ENCODE measurements around the gene CBX4. TPM values are rescaled to one million over a fixed set of nuclear protein-coding genes. Genes with fewer than 3 reads are reported as not detected.

Gene CBX4
- total RNA-seq, 1 experiment from 2014 or later: 6.2 TPM

DNA sequence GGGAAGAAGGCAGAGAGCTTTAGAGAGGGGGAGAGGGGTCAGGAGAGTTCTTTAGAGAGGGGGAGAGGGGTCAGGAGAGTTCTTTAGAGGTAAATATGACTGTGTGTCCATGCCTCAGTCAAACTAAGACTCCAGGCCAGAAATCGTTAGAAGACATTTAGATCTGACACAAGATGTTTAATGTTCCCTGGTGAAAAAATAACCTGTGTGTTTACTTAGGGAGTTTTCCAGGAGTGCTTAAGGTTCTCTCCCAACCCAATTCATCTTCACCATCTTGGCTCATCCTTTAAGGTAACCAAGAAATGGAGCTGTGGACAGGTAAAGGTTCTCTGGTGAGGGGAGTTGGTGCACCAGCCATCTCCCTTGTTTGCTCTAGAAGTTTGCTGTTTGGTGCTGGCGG lies 9.8 kb downstream of the CBX4 start:
- no CpG with 5 or more reads among the region's 2 CpGs for WGBS (ENCODE audit: extremely low coverage, insufficient read length, low lambda C conversion rate)
- H3K4me1 Mint-ChIP-seq: peaks cover 18 to 25% of the 10 kb centered on the region in 2 experiments
- no peak overlapping the region for H3K4ac ChIP-seq (ENCODE audit: low read depth, low read length)
- peaks cover 2% of the 10 kb centered on the region; the same call in 1 of the 2 replicates for H3K4me1 ChIP-seq (ENCODE audit: insufficient read depth, low read length)
- peaks cover under 1% of the 10 kb centered on the region for H3K23me2 ChIP-seq (ENCODE audit: insufficient read length, low read depth, low read length, poor library complexity, severe bottlenecking)
- H2BK120ac ChIP-seq (ENCODE audit: low read depth, low read length, poor library complexity, severe bottlenecking): no peak overlapping the region
- H3K9me3 ChIP-seq (ENCODE audit: control insufficient read depth, low read depth, low read length): no peaks in the 10 kb centered on the region
- H2BK5ac ChIP-seq (ENCODE audit: insufficient read length, low read length): no peak overlapping the region
- H3K27me3 ChIP-seq (ENCODE audit: insufficient read depth, low read length): peaks cover 54% of the 10 kb centered on the region
- no peak overlapping the region for H2BK12ac ChIP-seq (ENCODE audit: insufficient read length, low read depth, low read length)
- TF ChIP-seq, protein P1, sequence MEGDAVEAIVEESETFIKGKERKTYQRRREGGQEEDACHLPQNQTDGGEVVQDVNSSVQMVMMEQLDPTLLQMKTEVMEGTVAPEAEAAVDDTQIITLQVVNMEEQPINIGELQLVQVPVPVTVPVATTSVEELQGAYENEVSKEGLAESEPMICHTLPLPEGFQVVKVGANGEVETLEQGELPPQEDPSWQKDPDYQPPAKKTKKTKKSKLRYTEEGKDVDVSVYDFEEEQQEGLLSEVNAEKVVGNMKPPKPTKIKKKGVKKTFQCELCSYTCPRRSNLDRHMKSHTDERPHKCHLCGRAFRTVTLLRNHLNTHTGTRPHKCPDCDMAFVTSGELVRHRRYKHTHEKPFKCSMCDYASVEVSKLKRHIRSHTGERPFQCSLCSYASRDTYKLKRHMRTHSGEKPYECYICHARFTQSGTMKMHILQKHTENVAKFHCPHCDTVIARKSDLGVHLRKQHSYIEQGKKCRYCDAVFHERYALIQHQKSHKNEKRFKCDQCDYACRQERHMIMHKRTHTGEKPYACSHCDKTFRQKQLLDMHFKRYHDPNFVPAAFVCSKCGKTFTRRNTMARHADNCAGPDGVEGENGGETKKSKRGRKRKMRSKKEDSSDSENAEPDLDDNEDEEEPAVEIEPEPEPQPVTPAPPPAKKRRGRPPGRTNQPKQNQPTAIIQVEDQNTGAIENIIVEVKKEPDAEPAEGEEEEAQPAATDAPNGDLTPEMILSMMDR (conservative IDR thresholded peaks at IDR 0.05): no peak
- no peak overlapping the region for H3K27ac ChIP-seq (ENCODE audit: insufficient read length, low read depth, low read length)
- H3K79me2 ChIP-seq (ENCODE audit: insufficient read depth, low read length): no peaks in the 10 kb centered on the region
- H4K20me1 ChIP-seq (ENCODE audit: control insufficient read depth, insufficient read depth, insufficient read length): no peaks in the 10 kb centered on the region
- no peak overlapping the region for H3K4me2 ChIP-seq (ENCODE audit: insufficient read depth, insufficient read length, low read length)
- H3K36me3 Mint-ChIP-seq (ENCODE audit: insufficient read depth in 1 of 3, low read depth in 3 of 3): peaks cover 0 to 2% (median 1%) of the 10 kb centered on the region in 3 experiments; a peak in 4 of 7 replicates
- no peak overlapping the region for H2BK15ac ChIP-seq (ENCODE audit: low read depth, low read length)
- H4K91ac ChIP-seq (ENCODE audit: insufficient read length, low read depth, low read length): no peak overlapping the region
- no peak overlapping the region for H3K14ac ChIP-seq (ENCODE audit: insufficient read depth, low read length)
- no peak overlapping the region for H2AFZ ChIP-seq (ENCODE audit: low read length)
- H3K9me3 Mint-ChIP-seq: peaks cover 6 to 8% of the 10 kb centered on the region in 2 experiments; a peak in 4 of 5 replicates
- no peak overlapping the region for H2AK5ac ChIP-seq (ENCODE audit: insufficient read length, low read length)
- no peak overlapping the region for H3K56ac ChIP-seq (ENCODE audit: insufficient read length, low read depth, low read length)
- H4K8ac ChIP-seq (replicated peaks; ENCODE audit: insufficient read length, low read depth, low read length): no peak overlapping the region
- H3K4me3 Mint-ChIP-seq: no peak overlapping the region
- no peak overlapping the region for H3T11ph ChIP-seq (ENCODE audit: low read length)
- no peak overlapping the region for H3K23ac ChIP-seq (ENCODE audit: insufficient read length, low read depth, low read length)
- H3K27ac Mint-ChIP-seq: no peak overlapping the region
- H3K18ac ChIP-seq (ENCODE audit: insufficient read length, low read depth, low read length): no peak overlapping the region
- H4K5ac ChIP-seq (ENCODE audit: insufficient read length, low read depth, low read length): no peak overlapping the region
- peaks cover 99% of the 10 kb centered on the region for H3K27me3 Mint-ChIP-seq (ENCODE audit: low read depth)
- no peak overlapping the region for H2BK20ac ChIP-seq (ENCODE audit: low read depth, low read length, poor library complexity, severe bottlenecking)
- DNase-seq: no peak
- no peaks in the 10 kb centered on the region for H3K79me1 ChIP-seq (ENCODE audit: insufficient read depth, low read depth, low read length, poor library complexity, severe bottlenecking)
- no peak overlapping the region for H3K9ac ChIP-seq (ENCODE audit: extremely low read depth, insufficient read length, low read length)

Data from H9 (cell line).